Muscle layer of duodenum (tissue), 2 donors: ENCODE measurements around the gene TNFRSF19.

Source experiments
- H3K27ac ChIP-seq: one replicate; pipeline ENCODE4 v1.7.0; 2013; ENCODE audit warnings: mild to moderate bottlenecking, low read length
- H3K27me3 ChIP-seq: one replicate; pipeline ENCODE4 v1.7.0; 2013; ENCODE audit warnings: low read depth, mild to moderate bottlenecking, control low read depth, low read length
- H3K36me3 ChIP-seq, 2 donors: one replicate each; pipeline ENCODE4 v1.7.0; 2013; ENCODE audit warnings: low read length in 2 of 2, control low read depth in 1 of 2, mild to moderate bottlenecking in 1 of 2; ENCODE audit not compliant: insufficient read depth in 2 of 2, control insufficient read depth in 1 of 2
- H3K4me1 ChIP-seq, 2 donors: one replicate each; pipeline ENCODE4 v1.7.0; 2013; ENCODE audit warnings: low read length in 2 of 2, mild to moderate bottlenecking in 2 of 2, control low read depth in 1 of 2, moderate library complexity in 1 of 2; ENCODE audit not compliant: insufficient read depth in 2 of 2, control insufficient read depth in 1 of 2
- H3K4me3 ChIP-seq, 2 donors: one replicate each; pipeline ENCODE4 v1.7.0; 2013; ENCODE audit warnings: low read length in 2 of 2, low read depth in 1 of 2, mild to moderate bottlenecking in 1 of 2
- H3K9me3 ChIP-seq, 2 donors: one replicate each; pipeline ENCODE4 v1.7.0; 2013; ENCODE audit warnings: low read length in 2 of 2, control low read depth in 1 of 2, mild to moderate bottlenecking in 1 of 2; ENCODE audit not compliant: control insufficient read depth in 1 of 2
- donor health status: healthy.

Gene TNFRSF19

GRCh38 chr13:23644527-23645138, 74.4 kb downstream of the TNFRSF19 start:
- H3K36me3 ChIP-seq, result peaks cover 0 to 4% of the 10 kb centered on the region in 2 donors
- no peak overlapping the region for H3K4me3 ChIP-seq
- no peaks in the 10 kb centered on the region for H3K27me3 ChIP-seq
- peaks cover 0 to 2% of the 10 kb centered on the region in 2 donors for H3K9me3 ChIP-seq
- no peaks in the 10 kb centered on the region for H3K4me1 ChIP-seq
- no peak overlapping the region for H3K27ac ChIP-seq

DNA sequence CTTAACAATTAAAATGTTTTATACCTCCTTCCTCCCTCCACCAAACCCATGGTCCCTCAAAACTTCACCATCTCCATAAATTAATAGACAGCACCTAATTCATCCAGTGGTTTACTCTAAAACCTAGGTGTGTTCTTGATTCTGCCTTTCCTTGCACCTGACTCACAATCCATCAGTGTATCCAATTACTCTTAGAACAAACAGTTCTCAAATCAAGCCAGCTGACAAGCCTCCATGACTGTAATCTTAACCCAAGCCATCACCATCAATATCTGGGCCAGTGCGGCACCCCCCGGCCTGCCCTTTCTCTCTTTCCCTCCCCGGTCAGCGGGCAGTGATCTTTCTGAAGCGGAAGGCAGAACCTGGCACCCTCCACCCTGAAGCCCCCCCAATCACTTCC, 75.6 kb downstream of the TNFRSF19 start:
- Histone ChIP-seq H3K4me3 (no peak overlapping the region), H3K27me3 (no peaks in the 10 kb centered on the region), H3K36me3 (peaks cover 0 to 4% of the 10 kb centered on the region in 2 donors), H3K9me3 (peaks cover 0 to 2% of the 10 kb centered on the region in 2 donors), H3K27ac (no peak overlapping the region), H3K4me1 (no peaks in the 10 kb centered on the region)

DNA sequence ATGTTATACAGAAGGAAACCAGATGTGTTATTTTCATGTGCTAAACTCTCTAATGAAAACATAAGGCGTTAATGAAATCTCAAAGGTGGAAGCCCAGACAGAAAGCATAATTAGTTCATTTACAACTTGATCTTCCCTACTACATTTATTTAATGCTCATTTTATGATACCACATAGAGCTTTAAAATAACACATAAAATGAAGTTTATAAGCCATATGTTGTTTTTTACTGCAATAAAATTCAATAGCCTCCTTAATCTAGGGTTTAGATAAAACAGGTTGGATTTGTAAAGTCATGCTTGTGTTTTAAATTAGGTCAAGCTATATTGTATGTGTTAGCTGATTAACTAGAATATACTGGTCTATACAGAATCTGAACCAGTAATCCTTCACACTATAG, 81.2 kb downstream of the TNFRSF19 start:
- Histone ChIP-seq H3K4me3 (no peak overlapping the region), H3K27ac (no peak overlapping the region), H3K4me1 (peaks cover 0 to 11% of the 10 kb centered on the region in 2 donors), H3K36me3 (no peaks in the 10 kb centered on the region), H3K9me3 (peaks cover 0 to 2% of the 10 kb centered on the region in 2 donors), H3K27me3 (no peaks in the 10 kb centered on the region)

GRCh38 chr13:23651887-23652286, 81.7 kb downstream of the TNFRSF19 start:
- Histone ChIP-seq H3K4me3 (no peak overlapping the region), H3K4me1 (peaks cover 0 to 11% of the 10 kb centered on the region in 2 donors), H3K27ac (no peak overlapping the region), H3K9me3 (peaks cover 0 to 1% of the 10 kb centered on the region in 2 donors), H3K36me3 (no peaks in the 10 kb centered on the region), H3K27me3 (no peaks in the 10 kb centered on the region)

GRCh38 chr13:23652909-23653726, 82.9 kb downstream of the TNFRSF19 start:
- H3K36me3 ChIP-seq, result no peaks in the 10 kb centered on the region
- no peaks in the 10 kb centered on the region for H3K9me3 ChIP-seq
- no peak overlapping the region for H3K4me3 ChIP-seq
- H3K27me3 ChIP-seq, result no peaks in the 10 kb centered on the region
- H3K27ac ChIP-seq, result no peak overlapping the region
- H3K4me1 ChIP-seq, result peaks cover 0 to 11% of the 10 kb centered on the region in 2 donors

GRCh38 chr13:23654111-23655110, 84.2 kb downstream of the TNFRSF19 start:
- Histone ChIP-seq H3K9me3 (no peaks in the 10 kb centered on the region), H3K4me1 (peaks cover 0 to 11% of the 10 kb centered on the region in 2 donors), H3K27ac (no peak overlapping the region), H3K36me3 (no peaks in the 10 kb centered on the region), H3K4me3 (no peak overlapping the region), H3K27me3 (no peaks in the 10 kb centered on the region)

DNA sequence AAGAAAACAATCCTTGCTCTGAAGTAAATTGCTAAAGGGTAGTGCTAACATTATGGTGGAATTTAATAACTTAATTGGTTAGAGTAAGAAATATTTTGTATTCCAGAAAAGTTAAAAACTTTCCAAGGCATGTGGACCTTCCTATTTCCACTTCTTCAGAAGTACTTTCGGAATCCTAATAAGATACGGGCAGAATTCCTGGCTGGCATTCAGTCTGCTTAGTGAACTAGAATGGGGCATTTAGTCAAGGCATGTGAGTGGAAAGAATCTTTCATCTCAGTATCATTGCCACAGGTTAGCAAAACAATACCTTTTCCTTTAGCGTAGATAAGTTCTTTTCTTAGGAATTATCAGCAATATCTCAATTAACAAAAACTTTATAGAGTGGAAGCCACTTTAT, 85.1 kb downstream of the TNFRSF19 start:
- H3K27me3 ChIP-seq, result no peaks in the 10 kb centered on the region
- H3K9me3 ChIP-seq, result no peaks in the 10 kb centered on the region
- no peak overlapping the region for H3K27ac ChIP-seq
- H3K36me3 ChIP-seq, result no peaks in the 10 kb centered on the region
- H3K4me1 ChIP-seq, result peaks cover 0 to 11% of the 10 kb centered on the region in 2 donors
- H3K4me3 ChIP-seq, result no peak overlapping the region

GRCh38 chr13:23656637-23657371, 86.6 kb downstream of the TNFRSF19 start:
- H3K27ac ChIP-seq, result peak overlapping the region; percentile 46
- H3K4me3 ChIP-seq, result no peak overlapping the region
- no peaks in the 10 kb centered on the region for H3K9me3 ChIP-seq
- H3K4me1 ChIP-seq, result peaks cover 0 to 11% of the 10 kb centered on the region in 2 donors
- H3K27me3 ChIP-seq, result no peaks in the 10 kb centered on the region
- no peaks in the 10 kb centered on the region for H3K36me3 ChIP-seq

- H3K27ac ChIP-seq, result no peak overlapping the region
These were observed 88.8 kb downstream of the TNFRSF19 start for GRCh38 chr13:23658929-23659541.

GRCh38 chr13:23660249-23660648, 90.0 kb downstream of the TNFRSF19 start:
- Histone ChIP-seq H3K36me3 (no peaks in the 10 kb centered on the region), H3K4me3 (no peak overlapping the region), H3K4me1 (no peaks in the 10 kb centered on the region), H3K27ac (no peak overlapping the region), H3K9me3 (no peaks in the 10 kb centered on the region), H3K27me3 (no peaks in the 10 kb centered on the region)

More at GRCh38 chr13:23658929-23659541, 88.8 kb downstream of the TNFRSF19 start:
- no peaks in the 10 kb centered on the region for H3K9me3 ChIP-seq
- peaks cover 0 to 4% of the 10 kb centered on the region in 2 donors for H3K4me1 ChIP-seq
- H3K4me3 ChIP-seq, result no peak overlapping the region
- no peaks in the 10 kb centered on the region for H3K27me3 ChIP-seq
- no peaks in the 10 kb centered on the region for H3K36me3 ChIP-seq
